ENCODE results near the gene CSNK1E.

- no peak for TF ChIP-seq CTCF (conservative IDR thresholded peaks at IDR 0.05; ENCODE audit: low read length)
- no peak for TF ChIP-seq EZH2phosphoT487 (IDR thresholded peaks at IDR 0.05; ENCODE audit: borderline replicate concordance)
Measured at GRCh38 chr22:38299770-38300102, 17.5 kb downstream of the CSNK1E start.

All from Loucy (cell line).